ENCODE data around the gene FSTL1. TPM values are rescaled to one million over a fixed set of nuclear protein-coding genes. Genes with fewer than 3 reads are reported as not detected.
A peak's percentile ranks its signal among the peaks of the same experiment; 100 is the strongest.

Gene FSTL1
- polyA plus RNA-seq, 1 of the 3 experiments (the other 2 are of a cell fraction) = 329 TPM

DNA sequence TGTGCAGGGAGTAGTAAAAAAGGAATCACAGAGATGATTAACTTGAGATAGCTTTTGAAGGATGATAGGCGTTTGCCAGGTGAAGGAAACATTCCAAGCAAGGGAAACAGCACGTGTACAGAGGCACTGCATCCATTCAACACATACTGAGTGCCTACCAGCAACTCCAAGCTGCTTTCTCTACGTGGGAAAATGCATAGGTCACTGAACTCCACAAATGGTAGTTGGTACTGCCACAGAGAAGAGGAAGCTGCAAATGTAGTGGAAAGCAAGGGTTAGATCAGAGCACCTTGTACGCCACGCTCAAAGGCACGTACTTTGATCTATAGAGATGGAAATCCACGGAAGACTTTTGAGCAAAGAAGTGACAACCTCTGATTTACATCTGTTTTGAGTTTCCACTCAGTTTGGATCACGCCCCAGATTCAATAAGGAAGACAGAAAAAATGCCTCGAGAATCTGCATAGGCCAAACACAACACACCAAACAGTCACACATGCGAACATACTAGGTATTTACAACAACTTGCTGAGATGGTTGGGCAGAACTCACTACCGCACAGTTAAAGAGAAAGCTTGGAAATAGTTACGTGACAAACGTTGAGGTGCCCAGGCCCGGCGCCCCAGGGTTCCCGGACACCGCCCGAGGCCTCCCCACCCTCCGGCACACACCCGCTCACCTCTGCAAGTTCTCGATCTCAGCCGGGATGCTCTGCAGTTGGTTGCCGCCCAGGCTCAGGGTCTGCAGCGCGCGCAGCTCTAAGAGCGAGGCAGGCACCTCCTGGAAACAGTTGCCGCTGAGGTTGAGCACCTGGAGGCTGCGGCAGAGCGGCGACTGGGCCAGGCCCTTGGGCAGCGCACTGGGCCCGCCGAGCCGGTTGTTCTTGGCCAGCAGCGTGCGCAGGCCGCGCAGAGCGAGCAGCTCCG lies 102.5 kb downstream of the FSTL1 start:
- WGBS (ENCODE audit: low lambda C conversion rate) = 4% methylated on average over 20 of the region's 41 CpGs
- Histone ChIP-seq H3K4me2 (peak overlapping the region; percentile 92), H3K27ac (ENCODE audit: low read depth in 2 of 2, low read length in 1 of 2) (peak overlapping the region; percentile 87 to 96), H3K9ac (peak overlapping the region; percentile 76), H3K9me2 (no peaks in the 10 kb centered on the region), H3K27me3 (ENCODE audit: insufficient read depth) (no peaks in the 10 kb centered on the region), H2AFZ (ENCODE audit: low read depth) (peak overlapping the region; percentile 82; the same call in 1 of the 2 replicates), H3K79me2 (ENCODE audit: insufficient read depth) (peaks cover 56% of the 10 kb centered on the region), H3F3A (replicated peaks; ENCODE audit: insufficient read depth) (peaks cover 13% of the 10 kb centered on the region), H4K20me1 (ENCODE audit: insufficient read depth) (peaks cover 22% of the 10 kb centered on the region), H3K4me3 (ENCODE audit: low read depth in 2 of 2, low read length in 1 of 2) (peak overlapping the region; percentile 90 to 94), H3K36me3 (replicated peaks in 1 of 2; ENCODE audit: control insufficient read depth in 1 of 2, insufficient read depth in 2 of 2, low read length in 1 of 2) (peaks cover 2 to 9% of the 10 kb centered on the region in 2 experiments), H3K4me1 (ENCODE audit: control insufficient read depth in 1 of 2, insufficient read depth in 2 of 2, low read depth in 1 of 2, low read length in 1 of 2) (peaks cover 6 to 12% of the 10 kb centered on the region in 2 experiments; a peak in 3 of 4 replicates), H3K9me3 (no peaks in the 10 kb centered on the region)
- TF ChIP-seq MXI1 (IDR thresholded peaks at IDR 0.05; ENCODE audit: low read depth, low read length) (peak; percentile 66; the same call in 1 of the 2 replicates), TAF1 (IDR thresholded peaks at IDR 0.05; ENCODE audit: borderline replicate concordance, low read depth, low read length) (no peak), GABPA (IDR thresholded peaks at IDR 0.05; ENCODE audit: low read depth) (no peak), JUND (IDR thresholded peaks at IDR 0.05) (no peak), GATA2 (CRISPR knock-in tag; IDR thresholded peaks at IDR 0.05) (no peak)
- TF ChIP-seq, protein P1, sequence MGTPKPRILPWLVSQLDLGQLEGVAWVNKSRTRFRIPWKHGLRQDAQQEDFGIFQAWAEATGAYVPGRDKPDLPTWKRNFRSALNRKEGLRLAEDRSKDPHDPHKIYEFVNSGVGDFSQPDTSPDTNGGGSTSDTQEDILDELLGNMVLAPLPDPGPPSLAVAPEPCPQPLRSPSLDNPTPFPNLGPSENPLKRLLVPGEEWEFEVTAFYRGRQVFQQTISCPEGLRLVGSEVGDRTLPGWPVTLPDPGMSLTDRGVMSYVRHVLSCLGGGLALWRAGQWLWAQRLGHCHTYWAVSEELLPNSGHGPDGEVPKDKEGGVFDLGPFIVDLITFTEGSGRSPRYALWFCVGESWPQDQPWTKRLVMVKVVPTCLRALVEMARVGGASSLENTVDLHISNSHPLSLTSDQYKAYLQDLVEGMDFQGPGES (IDR thresholded peaks at IDR 0.05; ENCODE audit: low read depth, low read length) = no peak
- CTCF ChIA-PET = interaction anchor here (0.8 to 3.0 kb wide), 12 partner anchors 12 to 457 kb away, joined by 3 to 10 read pairs (median 5); no protein-coding TSS in a partner anchor
- POLR2A ChIA-PET = interaction anchor here (0.6 to 3.4 kb wide), 5 partner anchors 11 to 850 kb away, joined by 3 to 28 read pairs (median 6); partner anchors contain the start of genes GSK3B, STXBP5L and TIMMDC1
- peak; percentile 36 for DNase-seq

DNA sequence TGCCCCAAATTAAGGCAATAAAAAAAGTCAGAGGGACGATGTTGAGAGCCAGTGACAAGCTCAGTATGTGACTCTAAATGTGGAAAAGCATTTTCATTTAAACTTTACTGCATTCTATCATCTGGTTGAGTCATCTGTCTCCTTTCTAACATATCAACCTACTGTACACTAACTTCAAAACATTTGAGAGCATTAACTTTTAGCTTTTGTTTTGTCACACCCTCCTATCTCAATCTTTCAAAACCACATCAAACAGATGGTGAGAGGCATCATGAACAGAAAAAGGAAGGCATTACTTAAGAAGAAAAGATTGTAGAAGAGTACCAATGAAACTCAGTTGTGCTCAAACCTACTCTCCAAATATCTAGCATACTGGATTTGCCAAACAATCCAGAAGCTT lies 106.4 kb downstream of the FSTL1 start:
- TF ChIP-seq TEAD4 (IDR thresholded peaks at IDR 0.05; ENCODE audit: borderline replicate concordance, insufficient read depth) = no peak
- no peak for TF ChIP-seq POLR2AphosphoS5 (IDR thresholded peaks at IDR 0.05; ENCODE audit: low read depth, low read length)
- no peak for TF ChIP-seq RCOR1 (IDR thresholded peaks at IDR 0.05; ENCODE audit: low read length)
- TF ChIP-seq SMC3 (IDR thresholded peaks at IDR 0.05; ENCODE audit: low read depth, low read length) = no peak
- TF ChIP-seq, protein P2, sequence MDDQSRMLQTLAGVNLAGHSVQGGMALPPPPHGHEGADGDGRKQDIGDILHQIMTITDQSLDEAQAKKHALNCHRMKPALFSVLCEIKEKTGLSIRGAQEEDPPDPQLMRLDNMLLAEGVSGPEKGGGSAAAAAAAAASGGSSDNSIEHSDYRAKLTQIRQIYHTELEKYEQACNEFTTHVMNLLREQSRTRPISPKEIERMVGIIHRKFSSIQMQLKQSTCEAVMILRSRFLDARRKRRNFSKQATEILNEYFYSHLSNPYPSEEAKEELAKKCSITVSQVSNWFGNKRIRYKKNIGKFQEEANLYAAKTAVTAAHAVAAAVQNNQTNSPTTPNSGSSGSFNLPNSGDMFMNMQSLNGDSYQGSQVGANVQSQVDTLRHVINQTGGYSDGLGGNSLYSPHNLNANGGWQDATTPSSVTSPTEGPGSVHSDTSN (IDR thresholded peaks at IDR 0.05) = 0 out of 2 replicates have a peak, but pooled peaks have one; percentile 27
- Histone ChIP-seq H3K4me3 (ENCODE audit: low read depth in 2 of 2, low read length in 1 of 2) (no peak overlapping the region), H3K4me2 (no peak overlapping the region), H2AFZ (ENCODE audit: low read depth) (no peak overlapping the region), H3F3A (replicated peaks; ENCODE audit: insufficient read depth) (no peaks in the 10 kb centered on the region), H4K20me1 (ENCODE audit: insufficient read depth) (peaks cover 22% of the 10 kb centered on the region), H3K27me3 (ENCODE audit: insufficient read depth) (no peaks in the 10 kb centered on the region), H3K9ac (no peak overlapping the region), H3K79me2 (ENCODE audit: insufficient read depth) (peaks cover 95% of the 10 kb centered on the region), H3K9me2 (no peaks in the 10 kb centered on the region), H3K4me1 (ENCODE audit: control insufficient read depth in 1 of 2, insufficient read depth in 2 of 2, low read depth in 1 of 2, low read length in 1 of 2) (peaks cover 4 to 6% of the 10 kb centered on the region in 2 experiments; a peak in 3 of 4 replicates), H3K9me3 (peaks cover 6% of the 10 kb centered on the region), H3K27ac (ENCODE audit: low read depth in 2 of 2, low read length in 1 of 2) (no peak overlapping the region), H3K36me3 (replicated peaks in 1 of 2; ENCODE audit: control insufficient read depth in 1 of 2, insufficient read depth in 2 of 2, low read length in 1 of 2) (peaks cover 18 to 22% of the 10 kb centered on the region in 2 experiments)
- 52% methylated on average over 1 of the region's 1 CpG for WGBS (ENCODE audit: low lambda C conversion rate)
- DNase-seq = no peak
- ChIA-PET POLR2A (no interaction called here), CTCF (interaction anchor here (0.9 to 1.4 kb wide), 2 partner anchors 9 to 99 kb away, joined by 3 to 4 read pairs; no protein-coding TSS in a partner anchor)

Other genes starting within 250 kb of the FSTL1 start
- gene GPR156, start 165.8 kb downstream of the FSTL1 start, polyA plus RNA-seq (2012; rRNA removed) = 0.31 and 0.34 TPM in 2 replicates
- 5.8 and 8.1 TPM in 2 replicates for gene LRRC58, start 101.6 kb downstream of the FSTL1 start, polyA plus RNA-seq (2012; rRNA removed)
- 239 and 332 TPM in 2 replicates for gene NDUFB4, start 145.3 kb upstream of the FSTL1 start, polyA plus RNA-seq (2012; rRNA removed)
- gene HGD, start 231.2 kb upstream of the FSTL1 start, polyA plus RNA-seq (2012; rRNA removed) = not detected in 2 replicates

Measured in SK-N-SH (cell line).